Hepatocyte (in vitro differentiated cells): ENCODE data around the gene SCN7A. TPM values are rescaled to one million over a fixed set of nuclear protein-coding genes. Genes with fewer than 3 reads are reported as not detected.

Experiments
- DNase-seq: peaks from one replicate; pipeline ENCODE4 v3.0.0-alpha.2; 2016; ENCODE audit warnings: low spot score
- H2AFZ ChIP-seq: fragments of 200-600 bp; sonication (generic); 2 replicates; pipeline ENCODE4 v1.6.0; 2016; ENCODE audit warnings: antibody characterized with exemption, mild to moderate bottlenecking
- H3K27ac ChIP-seq: fragments of 200-600 bp; sonication (generic); 2 replicates; pipeline ENCODE4 v1.5.1; 2016; ENCODE audit warnings: mild to moderate bottlenecking
- H3K27me3 ChIP-seq: fragments of 200-600 bp; sonication (generic); 2 replicates; pipeline ENCODE4 v1.6.1; 2016
- H3K36me3 ChIP-seq: fragments of 200-600 bp; sonication (generic); replicated peaks from 2 replicates; pipeline ENCODE4 v1.5.1; 2016; ENCODE audit warnings: low read depth; ENCODE audit not compliant: insufficient read depth
- H3K4me1 ChIP-seq: fragments of 200-600 bp; sonication (generic); 2 replicates; pipeline ENCODE4 v1.5.1; 2016; ENCODE audit warnings: mild to moderate bottlenecking, moderate library complexity; ENCODE audit not compliant: insufficient read depth
- H3K4me2 ChIP-seq: fragments of 200-600 bp; sonication (generic); 2 replicates; pipeline ENCODE4 v1.6.0; 2016
- H3K4me3 ChIP-seq: fragments of 200-600 bp; sonication (generic); 2 replicates; pipeline ENCODE4 v1.5.1; 2016; ENCODE audit warnings: mild to moderate bottlenecking
- H3K79me2 ChIP-seq: fragments of 200-600 bp; sonication (generic); 2 replicates; pipeline ENCODE4 v1.6.0; 2017; ENCODE audit warnings: mild to moderate bottlenecking
- H3K9me2 ChIP-seq: fragments of 200-600 bp; sonication (generic); replicated peaks from 2 replicates; pipeline ENCODE4 v1.6.0; 2017; ENCODE audit warnings: mild to moderate bottlenecking; ENCODE audit not compliant: insufficient read depth
- H3K9me3 ChIP-seq: fragments of 200-600 bp; sonication (generic); 2 replicates; pipeline ENCODE4 v1.5.1; 2016; ENCODE audit warnings: low read depth, mild to moderate bottlenecking
- H4K20me1 ChIP-seq: fragments of 200-600 bp; sonication (generic); 2 replicates; pipeline ENCODE4 v1.6.0; 2016; ENCODE audit warnings: mild to moderate bottlenecking; ENCODE audit not compliant: insufficient read depth, poor library complexity, severe bottlenecking
- EZH2 ChIP-seq: fragments of 200-600 bp; sonication (generic); IDR thresholded peaks from 2 replicates; pipeline ENCODE4 v1.6.1; 2016; ENCODE audit warnings: antibody characterized with exemption, mild to moderate bottlenecking, borderline replicate concordance
- EZH2phosphoT487 ChIP-seq: fragments of 200-600 bp; sonication (generic); IDR thresholded peaks from one replicate; pipeline ENCODE4 v1.6.1; 2018; ENCODE audit warnings: antibody characterized with exemption, mild to moderate bottlenecking, low read depth, moderate library complexity; ENCODE audit not compliant: unreplicated experiment, severe bottlenecking
- WGBS: methylation state at CpG from one replicate; pipeline ENCODE4 v1.1.6; 2016; ENCODE audit warnings: low lambda C conversion rate; ENCODE audit errors: missing lambda C conversion rate; 5-methylcytosine and 5-hydroxymethylcytosine counted together
- polyA plus RNA-seq: library from polyadenylated mRNA; unstranded; fragments of >200 nt; fragmentation: Nextera tagmentation; extraction: Ambion mirVana; gene quantifications from 2 replicates; pipeline ENCODE4 v1.2.1, GENCODE V29; 2016
- total RNA-seq: library from RNA; depleted of rRNA; stranded (reverse); fragments of >200 nt; gene quantifications from 2 replicates; pipeline ENCODE4 v1.2.3, GENCODE V29; 2014
- TF ChIP-seq, protein P1 (sequence below): fragments of 200-600 bp; sonication (generic); IDR thresholded peaks from 2 replicates; pipeline ENCODE4 v1.5.1; 2016; ENCODE audit warnings: antibody characterized with exemption, mild to moderate bottlenecking; ENCODE audit not compliant: poor library complexity

SCN7A gene
- total and polyA plus RNA-seq, 2 experiments from 2014 or later: 0.29 to 5.0 TPM

GRCh38 chr2:166388481-166389070, 105.5 kb downstream of the SCN7A start:
- Histone ChIP-seq H3K27ac (no peak overlapping the region), H3K4me3 (no peak overlapping the region), H3K9me2 (no peaks in the 10 kb centered on the region), H3K79me2 (no peaks in the 10 kb centered on the region), H3K27me3 (no peaks in the 10 kb centered on the region), H4K20me1 (no peaks in the 10 kb centered on the region), H3K36me3 (no peaks in the 10 kb centered on the region), H3K4me1 (no peaks in the 10 kb centered on the region), H3K4me2 (no peak overlapping the region), H2AFZ (no peak overlapping the region), H3K9me3 (no peaks in the 10 kb centered on the region)
- TF ChIP-seq EZH2 (no peak), EZH2phosphoT487 (no peak)
- TF ChIP-seq, protein P1, sequence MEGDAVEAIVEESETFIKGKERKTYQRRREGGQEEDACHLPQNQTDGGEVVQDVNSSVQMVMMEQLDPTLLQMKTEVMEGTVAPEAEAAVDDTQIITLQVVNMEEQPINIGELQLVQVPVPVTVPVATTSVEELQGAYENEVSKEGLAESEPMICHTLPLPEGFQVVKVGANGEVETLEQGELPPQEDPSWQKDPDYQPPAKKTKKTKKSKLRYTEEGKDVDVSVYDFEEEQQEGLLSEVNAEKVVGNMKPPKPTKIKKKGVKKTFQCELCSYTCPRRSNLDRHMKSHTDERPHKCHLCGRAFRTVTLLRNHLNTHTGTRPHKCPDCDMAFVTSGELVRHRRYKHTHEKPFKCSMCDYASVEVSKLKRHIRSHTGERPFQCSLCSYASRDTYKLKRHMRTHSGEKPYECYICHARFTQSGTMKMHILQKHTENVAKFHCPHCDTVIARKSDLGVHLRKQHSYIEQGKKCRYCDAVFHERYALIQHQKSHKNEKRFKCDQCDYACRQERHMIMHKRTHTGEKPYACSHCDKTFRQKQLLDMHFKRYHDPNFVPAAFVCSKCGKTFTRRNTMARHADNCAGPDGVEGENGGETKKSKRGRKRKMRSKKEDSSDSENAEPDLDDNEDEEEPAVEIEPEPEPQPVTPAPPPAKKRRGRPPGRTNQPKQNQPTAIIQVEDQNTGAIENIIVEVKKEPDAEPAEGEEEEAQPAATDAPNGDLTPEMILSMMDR: no peak
- no peak for DNase-seq
- WGBS: 69% methylated on average over 3 of the region's 3 CpGs

- no peak overlapping the region for H2AFZ ChIP-seq
These were observed 108.7 kb downstream of the SCN7A start for GRCh38 chr2:166385313-166385712.

DNA sequence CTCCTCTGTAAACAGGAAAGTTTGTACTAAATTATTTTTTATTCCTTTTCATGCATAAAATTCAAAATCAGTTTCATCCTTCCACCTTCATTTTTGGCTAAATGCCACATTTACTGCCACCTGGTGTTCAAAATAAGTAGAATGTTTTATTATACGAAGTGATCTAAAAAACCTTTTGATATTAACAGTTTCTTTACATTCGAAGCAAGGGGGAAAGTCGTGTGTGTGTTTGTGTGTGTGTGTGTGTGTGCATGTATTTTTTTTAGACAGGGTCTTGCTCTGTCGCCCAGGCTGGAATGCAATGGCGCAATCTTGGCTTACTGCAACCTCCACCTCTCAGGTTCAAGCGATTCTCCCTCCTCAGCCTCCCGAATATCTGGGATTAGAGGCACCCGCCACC, 109.3 kb downstream of the SCN7A start:
- Histone ChIP-seq H4K20me1 (no peaks in the 10 kb centered on the region), H3K4me1 (no peaks in the 10 kb centered on the region), H3K27me3 (peaks cover 5% of the 10 kb centered on the region), H3K9me3 (no peaks in the 10 kb centered on the region), H3K4me2 (no peak overlapping the region), H3K79me2 (no peaks in the 10 kb centered on the region), H3K4me3 (no peak overlapping the region), H2AFZ (no peak overlapping the region), H3K36me3 (no peaks in the 10 kb centered on the region), H3K9me2 (no peaks in the 10 kb centered on the region), H3K27ac (no peak overlapping the region)
- WGBS: 67% methylated on average over 8 of the region's 8 CpGs
- DNase-seq: peak; percentile 37
- no peak for TF ChIP-seq EZH2phosphoT487
- TF ChIP-seq, protein P1: peak; percentile 52

More at GRCh38 chr2:166385313-166385712, 108.7 kb downstream of the SCN7A start:
- Histone ChIP-seq H3K27ac (no peak overlapping the region), H3K27me3 (peaks cover under 1% of the 10 kb centered on the region), H4K20me1 (no peaks in the 10 kb centered on the region), H3K4me1 (no peaks in the 10 kb centered on the region), H3K36me3 (no peaks in the 10 kb centered on the region), H3K9me2 (no peaks in the 10 kb centered on the region), H3K4me2 (no peak overlapping the region), H3K9me3 (no peaks in the 10 kb centered on the region), H3K79me2 (no peaks in the 10 kb centered on the region), H3K4me3 (no peak overlapping the region)
- TF ChIP-seq EZH2: no peak
- TF ChIP-seq, protein P1: no peak
- no peak for TF ChIP-seq EZH2phosphoT487
- 97% methylated on average over 1 of the region's 1 CpG for WGBS
- DNase-seq: no peak

DNA sequence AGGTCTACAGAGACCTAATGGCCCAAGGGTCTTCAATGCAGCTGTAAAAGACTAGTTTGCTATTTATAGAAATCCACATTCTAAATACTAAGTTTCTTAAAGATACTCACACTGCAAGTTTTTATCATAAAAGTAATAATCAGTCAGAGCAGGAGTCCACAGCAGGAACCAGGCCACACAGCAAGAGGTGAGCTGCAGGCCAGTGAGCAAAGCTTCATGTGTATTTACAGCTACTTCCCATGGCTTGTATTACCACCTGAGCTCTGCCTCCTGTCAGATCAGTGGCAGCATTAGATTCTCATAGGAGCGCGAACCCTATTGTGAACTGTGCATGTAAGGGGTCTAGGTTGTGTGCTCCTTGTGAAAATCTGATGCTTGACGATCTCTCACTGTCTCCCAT, 111.6 kb downstream of the SCN7A start:
- Histone ChIP-seq H3K27me3 (peaks cover 5% of the 10 kb centered on the region), H2AFZ (no peak overlapping the region), H3K9me2 (no peaks in the 10 kb centered on the region), H3K4me2 (no peak overlapping the region), H3K9me3 (no peaks in the 10 kb centered on the region), H3K27ac (no peak overlapping the region), H3K4me3 (no peak overlapping the region), H3K79me2 (no peaks in the 10 kb centered on the region), H3K36me3 (no peaks in the 10 kb centered on the region), H4K20me1 (no peaks in the 10 kb centered on the region), H3K4me1 (no peaks in the 10 kb centered on the region)
- TF ChIP-seq EZH2: no peak
- TF ChIP-seq EZH2phosphoT487: no peak
- TF ChIP-seq, protein P1: no peak
- DNase-seq: no peak
- 92% methylated on average over 3 of the region's 3 CpGs for WGBS
